Panc1 (cell line): ENCODE data around the gene ROBO3. TPM values are rescaled to one million over a fixed set of nuclear protein-coding genes. Genes with fewer than 3 reads are reported as not detected.
A peak's percentile ranks its signal among the peaks of the same experiment; 100 is the strongest.

Experiments used
- ATAC-seq: fragments of 200-7000 bp; cut with Tn5 transposase; 2 replicates; pipeline ENCODE4 v1.9.1; 2020; ENCODE audit warnings: mild to moderate bottlenecking, moderate library complexity
- BruUV-seq: library from RNA; stranded (reverse); fragments of 400-500 nt; replicated peaks from 2 replicates; lab custom pipeline; 2021; lab: Mats Ljungman, UMichigan
- CTCF ChIA-PET: fragments of 300-600 bp; sonication (Branson Sonifier 250); formaldehyde crosslinking; loops from one replicate; lab custom pipeline; 2022; ENCODE audit warnings: antibody characterized with exemption; lab: Charles Lee
- POLR2A ChIA-PET: fragments of 300-600 bp; sonication (Branson Sonifier 250); formaldehyde crosslinking; loops from one replicate; lab custom pipeline; 2022; ENCODE audit warnings: antibody characterized with exemption; lab: Charles Lee
- DNase-seq: peaks from one replicate; pipeline ENCODE4 v3.0.0-alpha.2; 2010; ENCODE audit warnings: low read depth, low spot score
- H3K27ac ChIP-seq: 2 replicates; pipeline ENCODE4 v1.5.1; 2011; ENCODE audit warnings: mild to moderate bottlenecking, low read length, inconsistent platforms
- H3K27me3 ChIP-seq: fragments of 200-500 bp; sonication (Bioruptor generic); 2 replicates; pipeline ENCODE4 v1.6.0; 2014; ENCODE audit warnings: low read length, inconsistent platforms; ENCODE audit not compliant: control insufficient read depth, insufficient read depth
- H3K36me3 ChIP-seq: fragments of 200-500 bp; sonication (Bioruptor generic); 2 replicates; pipeline ENCODE4 v1.5.1; 2014; ENCODE audit warnings: inconsistent platforms, mild to moderate bottlenecking, low read length, moderate library complexity; ENCODE audit not compliant: control insufficient read depth, insufficient read depth
- H3K4me1 ChIP-seq: 2 replicates; pipeline ENCODE4 v1.5.1; 2011; ENCODE audit warnings: inconsistent platforms, mild to moderate bottlenecking, low read length, moderate library complexity; ENCODE audit not compliant: control insufficient read depth, insufficient read depth
- H3K4me3 ChIP-seq, 2 experiments: 2 replicates each; pipeline ENCODE4 v1.5.1; 2011 to 2012; ENCODE audit warnings: low read depth in 2 of 2, low read length in 2 of 2, mild to moderate bottlenecking in 2 of 2, inconsistent platforms in 1 of 2, moderate library complexity in 1 of 2
- H3K9me3 ChIP-seq: fragments of 200-500 bp; sonication (Bioruptor generic); 2 replicates; pipeline ENCODE4 v1.5.1; 2014; ENCODE audit warnings: low read depth, mild to moderate bottlenecking, inconsistent platforms, low read length, moderate library complexity; ENCODE audit not compliant: control insufficient read depth, insufficient read depth
- CTCF ChIP-seq: fragments of 450-650 bp; IDR thresholded peaks from 2 replicates; pipeline ENCODE4 v1.5.1; 2017; ENCODE audit warnings: mild to moderate bottlenecking
- POLR2AphosphoS5 ChIP-seq: IDR thresholded peaks from 2 replicates; pipeline ENCODE4 v1.6.1; 2012; ENCODE audit warnings: mild to moderate bottlenecking, low read depth, low read length, moderate library complexity
- REST ChIP-seq, 2 experiments: IDR thresholded peaks; 2 replicates each; pipeline ENCODE4 v1.6.1; 2011 to 2012; ENCODE audit warnings: low read depth in 2 of 2, control low read depth in 1 of 2, low read length in 1 of 2, mild to moderate bottlenecking in 1 of 2, moderate library complexity in 1 of 2; ENCODE audit not compliant: insufficient read depth in 1 of 2
- SIN3A ChIP-seq: IDR thresholded peaks from 2 replicates; pipeline ENCODE4 v1.6.1; 2012; ENCODE audit warnings: low read depth, mild to moderate bottlenecking, low read length, moderate library complexity, borderline replicate concordance; ENCODE audit not compliant: insufficient read depth
- TCF7L2 ChIP-seq: IDR thresholded peaks from 2 replicates; pipeline ENCODE4 v1.6.1; 2011; ENCODE audit warnings: mild to moderate bottlenecking, low read depth, low read length, inconsistent platforms
- in situ Hi-C: cut with HindIII; loops from 2 replicates; pipeline ENCODE4 v1.10.0; 2016; ENCODE audit warnings: low sequenced_read_pairs, low pct_unique_long_range_greater_than_20kb
- intact Hi-C: fragments of 100-400 bp; cut with micrococcal nuclease; formaldehyde crosslinking; loops from one replicate; pipeline ENCODE4 v1.10.0; 2022; ENCODE audit not compliant: unreplicated experiment
- total RNA-seq: library from RNA; stranded (reverse); gene quantifications from one replicate; pipeline ENCODE4 v1.2.1, GENCODE V29; 2021; ENCODE audit not compliant: unreplicated experiment

The ROBO3 gene
- total RNA-seq, 1 experiment from 2014 or later: 12.0 TPM

- Histone ChIP-seq H3K36me3 (no peaks in the 10 kb centered on the region), H3K4me3 (no peak overlapping the region), H3K27ac (no peak overlapping the region), H3K27me3 (peaks cover 30% of the 10 kb centered on the region), H3K9me3 (no peaks in the 10 kb centered on the region), H3K4me1 (peaks cover 4% of the 10 kb centered on the region)
- no peak for ATAC-seq
- TF ChIP-seq SIN3A: no peak
- TF ChIP-seq REST (IDR thresholded peaks at IDR 0.05; ENCODE audit: insufficient read depth in 1 of 2, low read depth in 2 of 2, low read length in 1 of 2): no peak
- TF ChIP-seq POLR2AphosphoS5: no peak
- no peak for TF ChIP-seq CTCF
- no peak for TF ChIP-seq TCF7L2
- in situ Hi-C loops (no loop called here), intact Hi-C loops (no loop called here)
- CTCF ChIA-PET: interaction anchor here (0.6 kb wide), 1 partner anchor 12 kb away, joined by 5 read pairs; no protein-coding TSS in a partner anchor
- BruUV-seq: no TSS peak
- POLR2A ChIA-PET: no interaction called here
- DNase-seq: no peak
These were observed 9.5 kb downstream of the ROBO3 start for GRCh38 chr11:124874571-124875255.

- Histone ChIP-seq H3K27ac (peak overlapping the region; percentile 89), H3K4me3 (peak overlapping the region; percentile 65 to 68), H3K36me3 (no peaks in the 10 kb centered on the region), H3K9me3 (no peaks in the 10 kb centered on the region), H3K4me1 (peaks cover 4% of the 10 kb centered on the region), H3K27me3 (peaks cover 23% of the 10 kb centered on the region)
- ATAC-seq: no peak
- CTCF ChIA-PET: interaction anchor here (0.6 to 1.4 kb wide), 2 partner anchors 9 to 11 kb away, joined by 5 to 14 read pairs; partner anchors contain the start of gene ROBO3
- no TSS peak for BruUV-seq
- intact Hi-C loops (no loop called here), in situ Hi-C loops (no loop called here)
- POLR2A ChIA-PET: interaction anchor here (0.6 kb wide), 1 partner anchor 25 kb away, joined by 3 read pairs; no protein-coding TSS in a partner anchor
- TF ChIP-seq POLR2AphosphoS5 (no peak), TCF7L2 (no peak), CTCF (no peak), SIN3A (no peak), REST (IDR thresholded peaks at IDR 0.05; ENCODE audit: insufficient read depth in 1 of 2, low read depth in 2 of 2, low read length in 1 of 2) (no peak)
- DNase-seq: no peak
These were observed 10.2 kb downstream of the ROBO3 start for GRCh38 chr11:124875401-124875800.
